ENCODE results near the gene FAP. TPM values are rescaled to one million over a fixed set of nuclear protein-coding genes. Genes with fewer than 3 reads are reported as not detected.

The FAP gene
- total RNA-seq, 2 donors from 2014 or later: 2.3 to 4.2 TPM

DNA sequence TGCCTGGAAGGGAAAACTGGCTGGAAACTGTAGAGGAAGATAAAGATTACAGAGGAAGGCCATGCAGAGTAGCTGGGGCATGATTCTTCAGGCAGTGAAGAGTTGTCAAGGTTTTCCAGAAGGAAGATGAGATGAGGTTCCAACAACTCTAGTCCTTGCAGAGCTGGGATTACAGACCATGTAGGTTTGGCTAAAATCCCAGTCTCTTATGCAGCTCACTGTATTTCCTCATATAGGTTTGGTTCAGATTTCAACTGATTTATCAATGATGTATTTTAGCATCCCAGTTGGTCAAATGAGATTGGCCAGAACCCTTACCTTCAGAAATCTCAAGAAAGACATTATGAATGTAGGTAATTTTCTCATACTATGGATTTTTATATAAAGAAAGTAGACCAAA is 16.4 kb downstream of the FAP start:
- Histone ChIP-seq H3K4me3 (no peak overlapping the region), H3K4me1 (no peaks in the 10 kb centered on the region), H3K9me3 (no peaks in the 10 kb centered on the region), H3K27me3 (no peaks in the 10 kb centered on the region), H3K27ac (no peak overlapping the region), H3K36me3 (replicated peaks in 1 of 2; ENCODE audit: insufficient read depth in 1 of 2, low read depth in 2 of 2) (no peaks in the 10 kb centered on the region)
- TF ChIP-seq, protein P1, sequence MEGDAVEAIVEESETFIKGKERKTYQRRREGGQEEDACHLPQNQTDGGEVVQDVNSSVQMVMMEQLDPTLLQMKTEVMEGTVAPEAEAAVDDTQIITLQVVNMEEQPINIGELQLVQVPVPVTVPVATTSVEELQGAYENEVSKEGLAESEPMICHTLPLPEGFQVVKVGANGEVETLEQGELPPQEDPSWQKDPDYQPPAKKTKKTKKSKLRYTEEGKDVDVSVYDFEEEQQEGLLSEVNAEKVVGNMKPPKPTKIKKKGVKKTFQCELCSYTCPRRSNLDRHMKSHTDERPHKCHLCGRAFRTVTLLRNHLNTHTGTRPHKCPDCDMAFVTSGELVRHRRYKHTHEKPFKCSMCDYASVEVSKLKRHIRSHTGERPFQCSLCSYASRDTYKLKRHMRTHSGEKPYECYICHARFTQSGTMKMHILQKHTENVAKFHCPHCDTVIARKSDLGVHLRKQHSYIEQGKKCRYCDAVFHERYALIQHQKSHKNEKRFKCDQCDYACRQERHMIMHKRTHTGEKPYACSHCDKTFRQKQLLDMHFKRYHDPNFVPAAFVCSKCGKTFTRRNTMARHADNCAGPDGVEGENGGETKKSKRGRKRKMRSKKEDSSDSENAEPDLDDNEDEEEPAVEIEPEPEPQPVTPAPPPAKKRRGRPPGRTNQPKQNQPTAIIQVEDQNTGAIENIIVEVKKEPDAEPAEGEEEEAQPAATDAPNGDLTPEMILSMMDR (IDR thresholded peaks at IDR 0.05): no peak
- TF ChIP-seq POLR2A (IDR thresholded peaks at IDR 0.05): no peak
- DNase-seq (no peak), ATAC-seq (no peak)
- intact Hi-C loops (cut with DNase I): no loop called here

DNA sequence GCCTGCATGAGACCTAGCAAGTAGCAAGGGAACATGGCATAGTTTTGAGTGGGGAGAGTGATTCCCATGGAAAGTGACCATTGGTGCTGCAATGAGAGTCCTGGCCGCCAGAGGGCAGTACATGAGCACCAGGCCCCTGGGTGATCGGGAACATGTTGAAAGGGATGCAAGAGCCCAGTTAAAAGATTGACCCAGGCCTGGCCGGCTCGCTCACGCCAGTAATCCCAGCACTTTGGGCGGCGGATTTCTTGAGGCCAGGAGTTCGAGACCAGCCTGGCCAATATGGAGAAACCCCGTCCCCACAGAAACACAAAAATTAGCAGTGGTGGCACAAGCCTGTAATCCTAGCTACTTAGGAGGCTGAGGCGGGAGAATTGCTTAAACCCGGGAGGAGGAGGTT is 22.2 kb downstream of the FAP start:
- ATAC-seq: peak; percentile 94
- Histone ChIP-seq H3K36me3 (replicated peaks in 1 of 2; ENCODE audit: insufficient read depth in 1 of 2, low read depth in 2 of 2) (no peaks in the 10 kb centered on the region), H3K4me3 (no peak overlapping the region), H3K9me3 (no peaks in the 10 kb centered on the region), H3K4me1 (no peaks in the 10 kb centered on the region), H3K27me3 (no peaks in the 10 kb centered on the region), H3K27ac (no peak overlapping the region)
- WGBS, 2 donors: 23 to 27% methylated on average over 10 to 11 of the region's 11 CpGs
- peak; percentile 63 to 78 (median 71) for DNase-seq
- intact Hi-C loops (cut with DNase I): loop anchor here (5.0 kb wide), 1 partner anchor 76 kb away; no protein-coding TSS in a partner anchor
- TF ChIP-seq POLR2A (IDR thresholded peaks at IDR 0.05): no peak
- TF ChIP-seq, protein P1 (IDR thresholded peaks at IDR 0.05): peak; percentile 73 to 88 (median 80)

DNA sequence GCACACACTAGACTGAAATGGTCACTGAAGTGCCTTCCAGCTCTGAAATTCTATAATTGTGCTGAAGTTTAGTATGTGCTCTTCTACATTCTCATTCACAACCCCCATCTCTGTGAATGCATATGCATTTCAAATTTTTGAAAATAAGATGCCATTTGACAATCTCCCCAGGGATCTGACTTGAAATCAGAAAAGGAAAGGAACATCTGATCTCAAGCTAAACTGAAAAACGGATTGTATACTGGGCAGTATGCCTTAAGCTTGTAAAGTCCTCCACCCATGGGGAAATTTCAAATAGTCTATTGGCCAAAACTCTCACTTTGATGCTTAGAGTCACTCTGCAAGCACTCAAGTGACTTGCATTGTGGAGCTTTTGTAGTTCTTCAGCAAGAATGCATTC is 22.9 kb downstream of the FAP start:
- ATAC-seq (no peak), DNase-seq (no peak)
- TF ChIP-seq, protein P1 (IDR thresholded peaks at IDR 0.05): no peak
- no peak for TF ChIP-seq POLR2A (IDR thresholded peaks at IDR 0.05)
- Histone ChIP-seq H3K9me3 (no peaks in the 10 kb centered on the region), H3K4me3 (no peak overlapping the region), H3K36me3 (replicated peaks in 1 of 2; ENCODE audit: insufficient read depth in 1 of 2, low read depth in 2 of 2) (no peaks in the 10 kb centered on the region), H3K4me1 (no peaks in the 10 kb centered on the region), H3K27me3 (no peaks in the 10 kb centered on the region), H3K27ac (no peak overlapping the region)
- intact Hi-C loops (cut with DNase I): loop anchor here (5.0 kb wide), 1 partner anchor 77 kb away; no protein-coding TSS in a partner anchor
- 62 to 66% methylated on average over 1 of the region's 1 CpG for WGBS, 2 donors

- no peak for ATAC-seq
- no peaks in the 10 kb centered on the region for H3K4me1 ChIP-seq
- no peak overlapping the region for H3K27ac ChIP-seq
- no peak overlapping the region for H3K4me3 ChIP-seq
- H3K36me3 ChIP-seq (replicated peaks in 1 of 2; ENCODE audit: insufficient read depth in 1 of 2, low read depth in 2 of 2): no peaks in the 10 kb centered on the region
- H3K27me3 ChIP-seq: no peaks in the 10 kb centered on the region
- H3K9me3 ChIP-seq: no peaks in the 10 kb centered on the region
- intact Hi-C loops (cut with DNase I): no loop called here
- TF ChIP-seq POLR2A (IDR thresholded peaks at IDR 0.05): no peak
- TF ChIP-seq, protein P1 (IDR thresholded peaks at IDR 0.05): no peak
- no peak for DNase-seq
- 59 to 60% methylated on average over 4 of the region's 4 CpGs for WGBS, 2 donors
Observed at GRCh38 chr2:162219426-162219825, 23.8 kb downstream of the FAP start.

DNA sequence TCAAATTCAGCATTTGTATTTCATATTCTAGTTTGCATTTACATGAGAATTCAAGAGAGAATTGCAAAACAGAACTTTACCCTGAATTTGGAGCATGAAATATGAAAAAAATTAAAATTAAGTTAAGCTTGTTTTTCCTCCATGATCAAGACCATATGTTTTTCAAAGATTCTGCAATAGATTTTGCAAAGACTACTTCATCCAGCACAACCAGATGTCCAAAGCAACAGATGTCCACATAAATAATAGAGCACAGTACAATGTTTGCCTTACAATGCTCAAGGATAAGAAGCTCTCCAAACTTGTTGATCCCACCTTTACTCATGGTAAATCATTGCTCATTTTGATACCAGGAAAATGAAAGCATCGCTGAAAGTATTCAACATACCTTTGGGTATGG is 25.6 kb downstream of the FAP start:
- 78 to 79% methylated on average over 1 of the region's 1 CpG for WGBS, 2 donors
- Histone ChIP-seq H3K27me3 (no peaks in the 10 kb centered on the region), H3K4me3 (no peak overlapping the region), H3K27ac (no peak overlapping the region), H3K9me3 (no peaks in the 10 kb centered on the region), H3K4me1 (no peaks in the 10 kb centered on the region), H3K36me3 (replicated peaks in 1 of 2; ENCODE audit: insufficient read depth in 1 of 2, low read depth in 2 of 2) (no peaks in the 10 kb centered on the region)
- no peak for ATAC-seq
- no peak for TF ChIP-seq POLR2A (IDR thresholded peaks at IDR 0.05)
- TF ChIP-seq, protein P1 (IDR thresholded peaks at IDR 0.05): no peak
- DNase-seq: no peak
- intact Hi-C loops (cut with DNase I): no loop called here
